Endothelial cell of umbilical vein (primary cell): ENCODE results near the gene CRIM1.

Experiments
- CTCF ChIP-seq, 2 donors: IDR thresholded peaks; 1 replicate in 1 of 2; 2 replicates in 1 of 2; pipeline ENCODE4 v1.5.1; 2011; ENCODE audit warnings: low read length in 2 of 2, mild to moderate bottlenecking in 2 of 2, moderate library complexity in 2 of 2, control low read depth in 1 of 2, inconsistent platforms in 1 of 2, low read depth in 1 of 2; ENCODE audit not compliant: insufficient read depth in 1 of 2; ENCODE audit errors: extremely low read depth in 1 of 2
- POLR2A ChIP-seq: IDR thresholded peaks from 2 replicates; pipeline ENCODE4 v1.6.1; 2012; ENCODE audit warnings: low read depth, mild to moderate bottlenecking, control low read depth, low read length

- TF ChIP-seq CTCF (IDR thresholded peaks at IDR 0.05; ENCODE audit: extremely low read depth in 1 of 2, insufficient read depth in 1 of 2, low read depth in 1 of 2, low read length in 2 of 2) (no peak), POLR2A (no peak)
These were observed 14.1 kb downstream of the CRIM1 start for GRCh38 chr2:36369716-36370115.
